ENCODE measurements around the gene OVAAL. TPM values are rescaled to one million over a fixed set of nuclear protein-coding genes. Genes with fewer than 3 reads are reported as not detected.

OVAAL gene
- total and polyA plus RNA-seq, 2 of the 4 experiments (the other 2 are of a cell fraction), result not detected

- Histone ChIP-seq H4K91ac (ENCODE audit: insufficient read depth, low read depth, low read length) (0 out of 2 replicates have a peak overlapping the region, but pooled peaks have one; percentile 3), H3K79me1 (ENCODE audit: low read depth in 1 of 2, low read length in 2 of 2) (no peaks in the 10 kb centered on the region), H3K18ac (ENCODE audit: low read depth, low read length) (peak overlapping the region; percentile 45; the same call in 1 of the 2 replicates), H3K14ac (replicated peaks; ENCODE audit: low read depth, low read length) (peak overlapping the region; percentile 23; the same call in 1 of the 2 replicates), H2AK9ac (replicated peaks; ENCODE audit: low read depth, low read length, poor library complexity) (no peak overlapping the region), H3K56ac (ENCODE audit: extremely low read depth, insufficient read depth, low read length) (no peak overlapping the region), H3K4me1 (ENCODE audit: control insufficient read depth, insufficient read depth, low read length) (peaks cover 8% of the 10 kb centered on the region), H4K5ac (ENCODE audit: low read depth, low read length) (peak overlapping the region; percentile 16; the same call in 1 of the 2 replicates), H4K20me1 (ENCODE audit: insufficient read depth, low read length) (no peaks in the 10 kb centered on the region), H2AK5ac (ENCODE audit: low read depth, low read length) (no peak overlapping the region), H3K4me2 (ENCODE audit: low read depth, low read length) (peak overlapping the region; percentile 24; the same call in 1 of the 2 replicates), H3K9me1 (ENCODE audit: insufficient read depth, low read length) (peaks cover 6% of the 10 kb centered on the region; the same call in 1 of the 2 replicates), H2AFZ (replicated peaks; ENCODE audit: low read length, poor library complexity) (peak overlapping the region; percentile 51), H3K9ac (ENCODE audit: low read depth, low read length) (no peak overlapping the region), H2BK120ac (ENCODE audit: low read depth, low read length) (peak overlapping the region; percentile 63), H3K4ac (ENCODE audit: low read depth, low read length) (peak overlapping the region; percentile 12; the same call in 1 of the 2 replicates), H3K4me3 (ENCODE audit: insufficient read depth, low read depth, low read length) (no peak overlapping the region), H3K23ac (ENCODE audit: low read depth, low read length) (peak overlapping the region; percentile 50; the same call in 1 of the 2 replicates), H3K9me3 (ENCODE audit: control insufficient read depth, insufficient read depth, low read length) (no peaks in the 10 kb centered on the region), H3K27me3 (ENCODE audit: control insufficient read depth, insufficient read depth, low read length) (no peaks in the 10 kb centered on the region), H2BK15ac (ENCODE audit: low read depth, low read length) (0 out of 3 replicates have a peak overlapping the region, but pooled peaks have one; percentile 2), H2BK5ac (ENCODE audit: low read depth, low read length, poor library complexity, severe bottlenecking) (peak overlapping the region; percentile 76), H2BK20ac (ENCODE audit: low read depth, low read length) (peak overlapping the region; percentile 23; the same call in 1 of the 2 replicates), H3K27ac (ENCODE audit: insufficient read depth, low read length) (peak overlapping the region; percentile 64; the same call in 1 of the 2 replicates), H3K36me3 (ENCODE audit: control insufficient read depth, insufficient read depth, low read length) (no peaks in the 10 kb centered on the region), H4K8ac (ENCODE audit: low read depth in 2 of 2, low read length in 2 of 2) (peak overlapping the region in 1 of 2 experiments; percentile 64; a peak in 1 of 4 replicates)
- WGBS, 2 experiments (ENCODE audit: extremely low coverage in 2 of 2, insufficient read length in 1 of 2), result no CpG with 5 or more reads among the region's 2 CpGs
- intact Hi-C loops (cut with micrococcal nuclease), result no loop called here
- no peak for TF ChIP-seq POLR2A (IDR thresholded peaks at IDR 0.05; ENCODE audit: low read depth, low read length)
- TF ChIP-seq RAD21 (IDR thresholded peaks at IDR 0.05; ENCODE audit: low read length), result no peak
- no peak for TF ChIP-seq MXI1 (IDR thresholded peaks at IDR 0.05; ENCODE audit: borderline replicate concordance, low read depth, low read length)
- 0 out of 2 replicates have a peak, but pooled peaks have one; percentile 12 for TF ChIP-seq SMC3 (IDR thresholded peaks at IDR 0.05; ENCODE audit: low read depth, low read length)
- TF ChIP-seq RFX5 (IDR thresholded peaks at IDR 0.05; ENCODE audit: low read depth, low read length), result no peak
- TF ChIP-seq CTCF (conservative IDR thresholded peaks at IDR 0.05; ENCODE audit: low read depth, low read length), result no peak
- no peak for TF ChIP-seq ELK1 (IDR thresholded peaks at IDR 0.05; ENCODE audit: borderline replicate concordance, low read depth, low read length)
- no peak for TF ChIP-seq RCOR1 (IDR thresholded peaks at IDR 0.05; ENCODE audit: insufficient replicate concordance, low read length)
- ChIA-PET POLR2A (ENCODE audit: unreplicated experiment) (no interaction called here), CTCF (no interaction called here)
- in situ Hi-C loops (cut with MboI; ENCODE audit: low sequenced_read_pairs), result no loop called here
- ATAC-seq (ENCODE audit: low read depth) (peak; percentile 74), DNase-seq (peak; percentile 43)
- dilution Hi-C loops (cut with HindIII; ENCODE audit: low sequenced_read_pairs, unreplicated experiment), result no loop called here
- BruUV-seq (replicated peaks), result no TSS peak
These were observed 16.0 kb upstream of the OVAAL start for GRCh38 chr1:180542838-180543145.

Data from IMR-90 (cell line).